GM19035 (cell line): ENCODE data around the gene SMC3.
"Not testable (repeated sequence)": the region's sequence is repeated elsewhere in the genome, so short reads cannot be mapped to it uniquely, and the experiment has no call there.

Experiments used
- ATAC-seq: cut with Tn5 transposase; IDR thresholded peaks from one replicate; pipeline ENCODE4 v1.9.1; 2021; ENCODE audit not compliant: unreplicated experiment

SMC3 gene

DNA sequence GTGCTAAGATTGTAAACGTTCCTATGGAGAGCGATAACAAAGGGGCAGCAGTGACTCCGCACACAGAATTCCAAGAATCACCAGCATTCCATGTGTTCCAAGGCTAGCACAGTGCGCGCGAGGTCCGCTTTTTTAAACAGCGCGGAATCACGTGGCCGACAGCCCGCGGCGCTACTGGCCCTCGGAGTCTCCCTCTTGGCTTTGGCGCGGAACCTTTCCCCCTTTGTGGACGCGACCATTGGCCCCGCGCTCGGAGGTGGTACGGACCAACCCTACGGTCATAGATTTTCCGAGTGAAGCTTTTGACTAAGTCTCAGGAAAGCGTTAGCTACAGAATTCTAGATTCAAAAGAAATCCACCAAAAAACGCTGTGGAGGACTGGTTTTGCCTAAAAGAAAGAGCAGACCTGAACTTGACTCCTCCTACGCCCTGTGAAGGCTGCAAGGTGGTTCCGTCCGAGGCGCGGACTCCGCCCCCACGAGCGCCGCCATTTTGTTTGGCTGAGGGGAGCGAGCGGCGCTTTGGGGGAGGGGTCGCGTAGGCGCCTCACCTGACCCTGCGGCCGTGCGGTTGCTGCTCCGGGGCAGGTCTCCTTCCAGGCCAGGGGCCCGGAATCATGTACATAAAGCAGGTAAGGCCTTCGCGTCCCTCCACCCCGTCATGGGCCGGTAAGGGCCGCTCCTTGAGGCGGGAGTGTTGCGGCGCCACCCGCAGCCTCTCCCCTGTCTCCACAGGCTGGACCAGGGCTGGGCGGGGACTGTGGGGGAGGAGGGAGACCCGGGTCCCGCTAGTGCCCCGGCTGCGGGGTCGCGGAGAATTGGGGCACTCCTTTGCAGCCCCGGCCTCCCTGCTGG lies at the start of gene SMC3:
Gene SMC3, plus strand, starts transcription at position 495 of the 854 bp plus-strand sequence. Its CDS starts 122 bp downstream, at position 617.
- ATAC-seq = peak; percentile 89

DNA sequence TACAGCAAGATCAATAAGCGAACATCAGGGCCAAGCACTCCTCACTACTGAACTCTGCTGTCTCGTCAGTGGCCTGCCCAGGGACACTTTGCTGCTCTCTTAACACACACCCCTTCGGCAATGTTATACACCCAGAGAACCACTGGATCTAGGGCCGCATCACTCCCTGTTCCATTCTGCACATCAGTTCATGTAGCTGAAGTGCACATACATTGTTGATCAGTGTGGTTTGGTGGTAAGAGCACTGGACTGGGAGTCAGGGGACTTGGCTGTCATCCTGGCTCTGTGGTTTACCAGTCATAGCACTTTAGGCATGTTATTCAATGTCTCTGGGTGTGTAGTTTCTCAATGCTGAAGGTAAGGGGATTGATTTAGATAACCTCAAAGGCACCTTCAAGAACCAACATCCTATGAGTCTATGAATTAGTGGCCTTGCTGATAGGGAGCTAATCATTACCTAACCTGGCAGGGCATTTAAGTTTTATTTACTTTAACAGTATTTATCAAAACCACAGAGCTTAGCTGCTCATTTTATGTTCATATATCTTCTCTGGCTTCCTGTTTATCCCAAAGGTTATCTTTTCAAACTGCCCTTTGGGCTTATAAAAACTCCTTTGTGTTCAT lies 45.0 kb upstream of the SMC3 start:
- no peak for ATAC-seq

- ATAC-seq = no peak
Observed at GRCh38 chr10:110523736-110524135, 43.8 kb upstream of the SMC3 start.

DNA sequence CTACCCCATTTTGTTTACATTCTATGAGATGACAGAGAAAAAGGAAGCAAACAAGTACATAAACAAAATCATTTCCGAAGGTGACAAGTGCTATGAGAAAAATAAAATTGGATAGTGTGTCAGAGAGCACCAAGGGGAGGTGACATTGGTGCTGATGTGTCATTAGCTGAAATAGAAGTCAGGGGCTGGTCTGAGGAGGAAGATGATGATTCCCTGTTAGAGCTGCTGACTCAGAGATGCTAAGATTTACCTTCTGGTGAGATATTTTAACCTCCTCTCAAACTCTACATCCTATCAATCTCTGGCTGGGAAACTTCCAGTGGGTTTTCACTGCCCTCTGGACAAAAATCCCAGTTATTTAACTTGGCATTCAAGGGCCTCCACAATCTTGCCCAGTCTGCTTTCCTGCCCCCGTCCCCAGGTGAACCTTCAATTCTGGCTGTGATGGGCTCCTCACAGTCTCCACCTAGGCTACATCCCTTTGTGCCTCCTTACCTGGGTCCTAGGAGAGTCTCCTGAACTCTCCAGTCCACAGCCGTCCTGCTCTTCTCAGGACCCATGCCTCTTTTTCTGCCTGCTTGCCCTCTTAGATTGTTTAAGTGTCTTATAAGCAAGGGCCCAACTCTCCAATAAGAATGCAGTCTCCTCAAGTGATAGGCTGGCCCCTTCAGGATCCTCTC lies 43.2 kb upstream of the SMC3 start:
- no peak for ATAC-seq

DNA sequence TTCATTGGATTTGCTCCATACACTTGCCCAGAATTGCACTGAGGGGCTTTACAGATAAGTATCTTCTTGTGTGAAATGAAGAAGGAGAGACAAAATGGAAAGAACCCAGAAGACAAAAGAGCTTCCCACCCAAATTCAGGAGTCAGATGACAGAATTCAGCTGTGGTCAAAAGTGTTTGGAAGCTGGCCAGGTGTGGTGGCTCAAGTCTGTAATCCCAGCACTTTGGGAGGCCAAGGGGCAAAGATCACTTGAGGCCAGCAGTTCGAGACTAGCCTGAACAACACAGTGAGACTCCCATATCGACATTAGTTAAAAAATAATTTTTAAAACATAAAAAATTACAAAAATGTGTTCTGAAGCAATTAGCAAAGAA lies 42.6 kb upstream of the SMC3 start:
- no peak for ATAC-seq

GRCh38 chr10:110525349-110526260 lies 41.9 kb upstream of the SMC3 start:
- no peak for ATAC-seq

GRCh38 chr10:110527731-110528171 lies 39.7 kb upstream of the SMC3 start:
- no peak for ATAC-seq

- peak; percentile 14 for ATAC-seq
Observed at GRCh38 chr10:110528224-110528996, 39.1 kb upstream of the SMC3 start.

GRCh38 chr10:110528997-110529524 lies 38.4 kb upstream of the SMC3 start:
- peak; percentile 77 for ATAC-seq

DNA sequence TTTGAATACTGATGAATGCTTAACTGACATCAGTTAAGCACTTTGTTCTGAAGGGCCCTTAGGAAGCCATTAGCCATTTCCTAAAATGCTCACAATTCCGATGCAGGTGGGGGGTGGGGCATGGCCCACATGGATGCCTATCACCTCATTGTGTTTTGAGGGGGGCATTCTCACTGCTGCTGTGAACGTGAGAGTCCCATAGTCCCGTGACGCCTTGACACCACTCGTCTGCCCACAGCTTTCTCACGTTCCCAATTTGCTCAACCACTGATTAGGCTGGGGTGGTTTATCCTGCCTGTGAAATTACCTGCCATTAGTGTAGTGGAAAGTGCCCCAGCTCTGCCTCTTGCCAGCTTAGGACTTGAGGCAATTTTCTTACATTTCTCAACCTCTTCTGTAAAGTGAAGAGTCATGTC lies 37.9 kb upstream of the SMC3 start:
- no peak for ATAC-seq

GRCh38 chr10:110530131-110530831 lies 37.2 kb upstream of the SMC3 start:
- ATAC-seq = no peak

GRCh38 chr10:110531687-110532086 lies 35.8 kb upstream of the SMC3 start:
- no peak for ATAC-seq

GRCh38 chr10:110532628-110533027 lies 34.9 kb upstream of the SMC3 start:
- ATAC-seq = not testable (repeated sequence)

DNA sequence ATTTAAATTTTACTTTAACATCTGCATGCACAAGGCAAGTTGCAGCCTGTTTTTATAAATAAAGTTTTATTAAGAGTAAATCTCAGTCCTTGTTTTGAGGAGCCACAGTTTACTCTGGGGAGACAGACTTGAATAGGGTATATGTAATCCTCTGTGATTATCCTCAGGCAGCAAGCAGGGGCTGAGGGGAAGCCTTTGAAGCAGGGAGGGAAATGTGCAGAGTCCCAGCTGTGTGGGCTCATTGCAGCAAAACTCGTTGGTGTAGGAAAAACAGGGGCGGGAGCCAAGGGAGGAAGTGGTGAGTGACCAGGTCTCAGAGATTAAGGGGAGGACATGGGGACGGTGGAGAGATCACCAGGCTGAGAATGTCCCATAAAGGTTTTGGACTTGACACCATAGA lies 34.3 kb upstream of the SMC3 start:
- ATAC-seq = no peak

GRCh38 chr10:110534571-110534970 lies 32.9 kb upstream of the SMC3 start:
- ATAC-seq = no peak

DNA sequence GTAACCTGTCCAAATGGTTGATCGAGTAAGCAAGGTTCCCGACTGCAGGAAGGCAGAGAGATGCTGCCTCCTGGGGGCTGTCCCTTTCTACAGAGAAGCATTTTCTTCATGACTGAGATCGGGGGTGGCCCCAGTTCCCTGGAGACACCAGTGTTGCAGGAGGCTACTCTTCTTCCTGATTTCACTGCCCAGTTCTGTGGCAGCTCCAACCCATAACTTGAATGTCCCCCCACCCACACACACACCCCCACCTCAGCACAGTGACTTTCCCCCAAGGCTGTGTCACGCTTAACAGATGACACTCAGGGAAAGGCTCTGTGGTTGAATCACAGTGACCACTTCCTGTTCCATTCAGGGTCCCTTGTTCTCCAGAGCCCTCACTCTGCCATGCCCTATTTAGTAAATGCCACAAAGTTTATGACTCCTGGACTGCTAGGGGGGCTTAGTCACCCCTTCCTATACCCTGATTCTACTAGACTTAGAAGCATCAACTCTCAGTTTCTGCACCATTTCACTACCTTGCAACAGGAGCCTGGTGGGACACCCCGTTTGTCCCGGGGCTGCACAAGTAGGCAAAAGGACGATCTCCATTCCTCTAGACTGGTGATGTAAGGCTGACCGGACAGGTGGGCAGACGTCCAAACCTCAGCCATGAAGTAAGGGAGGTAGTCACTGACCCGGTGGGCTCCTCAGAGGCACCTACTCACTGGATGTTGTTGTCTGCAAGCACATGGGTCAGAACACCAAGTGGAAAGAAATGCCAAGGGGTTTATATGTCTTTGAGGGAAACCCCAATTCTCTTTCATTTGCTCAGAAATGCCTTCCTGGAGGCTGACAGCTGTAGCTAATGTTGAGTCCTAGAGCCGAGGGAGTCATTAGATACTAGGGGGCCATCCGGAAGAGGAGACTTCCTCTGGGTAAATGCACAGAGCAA lies 31.3 kb upstream of the SMC3 start:
- ATAC-seq = peak; percentile 82

DNA sequence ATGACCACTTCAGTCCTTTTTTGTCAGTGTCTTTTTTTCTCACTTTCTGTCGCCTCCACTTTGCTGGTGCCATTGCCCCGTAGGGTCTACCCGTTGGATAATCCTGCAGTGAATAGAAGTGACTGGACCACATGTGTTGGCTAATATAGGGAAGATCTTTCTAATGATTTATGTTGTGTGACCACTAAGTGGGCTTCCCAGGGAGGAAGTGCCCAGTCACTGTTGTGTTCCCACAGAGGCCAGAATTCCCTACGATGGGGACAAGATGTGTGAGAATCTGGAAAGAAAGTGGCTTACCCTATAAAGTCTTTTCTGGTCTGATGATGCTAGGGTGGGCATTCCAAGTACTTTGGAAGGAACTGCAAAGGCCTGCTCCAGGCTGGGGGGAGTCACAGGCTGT lies 28.4 kb upstream of the SMC3 start:
- ATAC-seq = no peak

DNA sequence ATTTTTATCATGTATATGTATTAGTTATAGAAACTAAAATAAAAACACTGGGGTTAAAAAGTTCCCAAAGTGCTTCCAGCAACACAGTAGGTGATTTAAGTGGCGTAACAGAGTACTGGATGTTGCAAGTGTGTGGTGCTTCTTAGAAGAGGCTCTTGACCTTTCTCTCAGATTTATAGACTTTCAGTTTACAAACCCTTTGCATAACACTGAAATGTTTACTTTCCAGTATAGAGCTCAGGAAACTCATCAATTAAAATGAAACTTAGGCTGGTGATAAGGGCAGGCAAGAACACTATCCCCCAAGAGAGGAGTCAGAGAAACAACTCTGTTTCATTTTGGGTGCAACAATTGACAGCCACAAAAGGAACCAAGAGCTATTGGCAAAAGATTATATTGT lies 27.5 kb upstream of the SMC3 start:
- no peak for ATAC-seq
